K562 (cell line): ENCODE results near the gene PITPNC1. TPM values are rescaled to one million over a fixed set of nuclear protein-coding genes. Genes with fewer than 3 reads are reported as not detected.

Experiments
- ATAC-seq: fragments of 200-7000 bp; cut with Tn5 transposase; 3 replicates; pipeline ENCODE4 v1.9.1; 2020; ENCODE audit warnings: moderate library complexity
- BruUV-seq: library from RNA; stranded (reverse); fragments of 400-500 nt; replicated peaks from 2 replicates; lab custom pipeline; 2021; lab: Mats Ljungman, UMichigan
- CTCF ChIA-PET: fragments of 300-600 bp; formaldehyde crosslinking; extraction: SDS; loops from one replicate; lab custom pipeline; 2021; ENCODE audit warnings: low intra/inter-chr PET ratio; lab: Yijun Ruan, JAX
- POLR2A ChIA-PET: fragments of 300-600, 350-650 bp; sonication (Branson Sonifier 250); formaldehyde crosslinking; extraction: SDS; loops from one replicate; lab custom pipeline; 2021; ENCODE audit warnings: antibody characterized with exemption, inconsistent platforms; lab: Yijun Ruan, JAX
- DNase-seq, 4 experiments: peaks; one replicate each; pipeline versions ENCODE4 v3.0.0 to v3.0.0-alpha.2; 2011 to 2018; ENCODE audit warnings: low spot score in 3 of 4, mixed read lengths in 3 of 4; ENCODE audit errors: extremely low read depth in 1 of 4
- FAIRE-seq: peaks from 2 replicates; lab custom pipeline; 2011; peaks lifted over from hg19 to GRCh38; lab: Jason Lieb, UNC
- H2AFZ ChIP-seq: 2 replicates; pipeline ENCODE4 v1.6.0; 2011; ENCODE audit warnings: low read depth, low read length, control low read depth, inconsistent platforms
- H3K27ac ChIP-seq: fragments of 200-600 bp; 3 replicates; pipeline ENCODE4 v1.8.0; 2011; ENCODE audit warnings: low read depth, mild to moderate bottlenecking, control low read depth, inconsistent platforms, low read length, moderate library complexity, mixed read lengths; ENCODE audit errors: extremely low read depth
- H3K27me3 ChIP-seq, 2 experiments: fragments of 300-600 bp in 1 of 2; 2 replicates in 1 of 2; 3 replicates in 1 of 2; pipeline versions ENCODE4 v1.6.0 to v1.8.0; 2011; ENCODE audit warnings: inconsistent platforms in 2 of 2, low read length in 2 of 2, mild to moderate bottlenecking in 1 of 2, mixed read lengths in 1 of 2, moderate library complexity in 1 of 2; ENCODE audit not compliant: control insufficient read depth in 2 of 2, insufficient read depth in 2 of 2
- H3K36me3 ChIP-seq: fragments of 300-600 bp; 3 replicates; pipeline ENCODE4 v1.8.0; 2011; ENCODE audit warnings: mild to moderate bottlenecking, low read length, inconsistent platforms; ENCODE audit not compliant: control insufficient read depth, insufficient read depth
- H3K4me1 ChIP-seq, 2 experiments: fragments of 200-600 bp in 1 of 2; replicated peaks in 1 of 2; 2 replicates in 1 of 2; 3 replicates in 1 of 2; pipeline versions ENCODE4 v1.5.1 to v1.8.0; 2011; ENCODE audit warnings: inconsistent platforms in 2 of 2, low read length in 2 of 2, mild to moderate bottlenecking in 1 of 2, mixed read lengths in 1 of 2, moderate library complexity in 1 of 2; ENCODE audit not compliant: control insufficient read depth in 2 of 2, insufficient read depth in 2 of 2
- H3K4me2 ChIP-seq: 2 replicates; pipeline ENCODE4 v1.6.1; 2011; ENCODE audit warnings: low read length, control low read depth, inconsistent platforms, mixed read lengths; ENCODE audit not compliant: insufficient read depth
- H3K4me3 ChIP-seq: fragments of 200-600 bp; sonication (generic), shearing (Covaris generic); 2 replicates; pipeline ENCODE4 v1.5.1; 2016; ENCODE audit warnings: control low read depth, inconsistent platforms
- H3K79me2 ChIP-seq: fragments of 200-600 bp; 3 replicates; pipeline ENCODE4 v1.8.0; 2011; ENCODE audit warnings: low read length, inconsistent platforms; ENCODE audit not compliant: control insufficient read depth, insufficient read depth
- H3K9ac ChIP-seq, 2 experiments: 2 replicates each; pipeline versions ENCODE4 v1.6.0 to v1.6.1; 2011; ENCODE audit warnings: low read depth in 2 of 2, low read length in 2 of 2, control low read depth in 1 of 2, inconsistent platforms in 1 of 2, mild to moderate bottlenecking in 1 of 2, mixed read lengths in 1 of 2; ENCODE audit not compliant: insufficient read depth in 1 of 2
- H3K9me1 ChIP-seq: one replicate; pipeline ENCODE4 v1.6.0; 2011; ENCODE audit warnings: inconsistent platforms, mild to moderate bottlenecking, low read length, moderate library complexity; ENCODE audit not compliant: control insufficient read depth, insufficient read depth
- H3K9me3 ChIP-seq: replicated peaks from 2 replicates; pipeline ENCODE4 v1.5.1; 2011; ENCODE audit warnings: low read depth, low read length, inconsistent platforms; ENCODE audit not compliant: control insufficient read depth, insufficient read depth
- H4K20me1 ChIP-seq: replicated peaks from 2 replicates; pipeline ENCODE4 v1.6.1; 2011; ENCODE audit warnings: low read length, inconsistent platforms, mixed read lengths; ENCODE audit not compliant: control insufficient read depth, insufficient read depth
- FOSL1 ChIP-seq: fragments of 200-800 bp; sonication (Bioruptor generic); conservative IDR thresholded peaks from 2 replicates; pipeline ENCODE4 v1.6.1; 2016; ENCODE audit warnings: missing genetic modification characterization, missing compliant biosample characterization
- HMGN3 ChIP-seq: IDR thresholded peaks from 2 replicates; pipeline ENCODE4 v1.6.1; 2011; ENCODE audit warnings: borderline replicate concordance, low read depth, mild to moderate bottlenecking, mixed read lengths, low read length; ENCODE audit not compliant: insufficient read length; ENCODE audit errors: extremely low read depth
- ZBTB11 ChIP-seq, 3 experiments: fragments of 200-800 bp in 1 of 3; fragments of 250-450 bp in 1 of 3; fragments of 450-650 bp in 1 of 3; sonication (Bioruptor Pico) in 1 of 3; sonication (Bioruptor generic) in 1 of 3; formaldehyde crosslinking in 1 of 3; IDR thresholded peaks; 2 replicates each; pipeline versions ENCODE4 v1.6.1 to v1.8.0; 2016 to 2022; ENCODE audit warnings: mild to moderate bottlenecking in 2 of 3, missing genetic modification characterization in 2 of 3, missing compliant biosample characterization in 1 of 3, moderate library complexity in 1 of 3
- WGBS: fragments of 100-300 bp; shearing (Covaris generic); methylation state at CpG from one replicate; pipeline ENCODE4 v1.1.6; 2016; ENCODE audit warnings: low coverage, mixed read lengths; ENCODE audit not compliant: insufficient coverage; ENCODE audit errors: missing lambda C conversion rate; 5-methylcytosine and 5-hydroxymethylcytosine counted together
- in situ Hi-C: fragments of 300-500 bp; cut with MboI; formaldehyde crosslinking; loops from 4 replicates; pipeline ENCODE4 v1.15.0; 2018; ENCODE audit warnings: inconsistent platforms, mixed read lengths
- intact Hi-C: fragments of 100-400 bp; cut with micrococcal nuclease; formaldehyde crosslinking; loops from 2 replicates; pipeline ENCODE4 v1.14.2; 2022
- polyA plus RNA-seq, 8 experiments: library from polyadenylated mRNA; depleted of rRNA in 4 of 8; stranded (reverse) in 5 of 8; unstranded in 3 of 8; fragments of >200 nt; fragmentation: Nextera tagmentation in 2 of 8; fragmentation: Illumina TruSeq in 1 of 8; extraction: Ambion mirVana in 2 of 8; extraction: Trizol in 1 of 8; gene quantifications; 2 replicates each; pipeline versions ENCODE4 v1.2.1 to v1.2.3, GENCODE V29; 2011 to 2014; ENCODE audit warnings: inconsistent platforms in 1 of 8, missing spikeins in 1 of 8
- total RNA-seq, 7 experiments: library from RNA; depleted of rRNA in 6 of 7; stranded (reverse); fragments of >200 nt in 6 of 7; fragmentation: Illumina TruSeq in 2 of 7; extraction: Trizol in 2 of 7; gene quantifications; 2 replicates each; pipeline versions ENCODE4 v1.2.1 to v1.2.3, GENCODE V29; 2011 to 2021; ENCODE audit warnings: low replicate concordance in 1 of 7

PITPNC1 gene
- total and polyA plus RNA-seq, 9 of the 15 experiments (the other 6 are each of a cell fraction or from before 2014, with no cell fraction given): 0.11 to 1.1 (median 0.65) TPM

GRCh38 chr17:67441052-67441895 lies 64.2 kb downstream of the PITPNC1 start:
- TF ChIP-seq ZBTB11 (CRISPR knock-in tag; IDR thresholded peaks at IDR 0.05) (0 out of 6 replicates have a peak, but pooled peaks of 1 of the 3 experiments have one; percentile 12), HMGN3 (no peak), FOSL1 (tag) (0 out of 2 replicates have a peak, but pooled peaks have one; percentile 13)
- no peak for FAIRE-seq
- in situ Hi-C loops: no loop called here

More at GRCh38 chr17:67441052-67441895, 64.2 kb downstream of the PITPNC1 start:
- Histone ChIP-seq H3K79me2 (no peaks in the 10 kb centered on the region), H3K27me3 (peaks cover 28 to 54% of the 10 kb centered on the region in 2 experiments), H2AFZ (no peak overlapping the region), H3K9ac (no peak overlapping the region), H3K9me3 (no peaks in the 10 kb centered on the region), H4K20me1 (no peaks in the 10 kb centered on the region), H3K9me1 (no peaks in the 10 kb centered on the region), H3K36me3 (no peaks in the 10 kb centered on the region), H3K4me2 (no peak overlapping the region), H3K4me3 (no peak overlapping the region), H3K4me1 (no peaks in the 10 kb centered on the region), H3K27ac (no peak overlapping the region)
- ChIA-PET CTCF (no interaction called here), POLR2A (interaction anchor here (0.6 to 0.7 kb wide), 2 partner anchors 10 to 1019 kb away, joined by 3 to 4 read pairs; no protein-coding TSS in a partner anchor)
- WGBS: 10% methylated on average over 19 of the region's 19 CpGs
- ATAC-seq: no peak
- DNase-seq: no peak
- intact Hi-C loops: no loop called here
- BruUV-seq: no TSS peak
